Heart left ventricle (tissue), 13 donors: ENCODE results near the gene IFITM1.

ENCODE experiments used
- POLR2A ChIP-seq, 2 donors: fragments of 450-650 bp; IDR thresholded peaks; one replicate each; pipeline ENCODE4 v1.6.1; 2017; ENCODE audit warnings: antibody characterized with exemption in 2 of 2, mild to moderate bottlenecking in 2 of 2, moderate library complexity in 2 of 2
- TF ChIP-seq, protein P1 (sequence below), 12 donors: fragments of 200-600 bp; sonication (generic) in 4 of 12; IDR thresholded peaks; one replicate each; pipeline versions ENCODE4 v1.5.0 to v1.8.0; 2018 to 2022; ENCODE audit warnings: antibody characterized with exemption in 12 of 12, mild to moderate bottlenecking in 5 of 12
- donor health status: ischemic (EF 13 %, LVEDD 7.1; RV severe dilation, severe dysfunction).
- donor health status: DM: no; HTN: yes; CAD: no.
- donor health status: DM: no; HTN: no; CAD: no.
- donor health status: ischemic (EF 25% LVEDD 6.9; RV normal size, moderate dysfunction).
- donor health status: ischemic (EF 25% LVEDD 5.7; RV mildly dilated, moderate dysfunction).
- donor health status: ischemic (EF 35%, LVEDD 5.7; RV mildly dilated, moderate dysfunction).
- donor health status: nonischemic (EF 11% LVEDD 7.7; RV severe dilation, severe dysfunction).
- donor health status: DM: yes; HTN: yes; CAD: no.
- donor health status: PGD.
- donor health status: ischemic (EF 29% LVEDD 5.4; RV normal size, mild dysfunction).
- donor health status: nonischemic (EF 23%, LVEDD 6.1; RV moderate dilation, normal function).

DNA sequence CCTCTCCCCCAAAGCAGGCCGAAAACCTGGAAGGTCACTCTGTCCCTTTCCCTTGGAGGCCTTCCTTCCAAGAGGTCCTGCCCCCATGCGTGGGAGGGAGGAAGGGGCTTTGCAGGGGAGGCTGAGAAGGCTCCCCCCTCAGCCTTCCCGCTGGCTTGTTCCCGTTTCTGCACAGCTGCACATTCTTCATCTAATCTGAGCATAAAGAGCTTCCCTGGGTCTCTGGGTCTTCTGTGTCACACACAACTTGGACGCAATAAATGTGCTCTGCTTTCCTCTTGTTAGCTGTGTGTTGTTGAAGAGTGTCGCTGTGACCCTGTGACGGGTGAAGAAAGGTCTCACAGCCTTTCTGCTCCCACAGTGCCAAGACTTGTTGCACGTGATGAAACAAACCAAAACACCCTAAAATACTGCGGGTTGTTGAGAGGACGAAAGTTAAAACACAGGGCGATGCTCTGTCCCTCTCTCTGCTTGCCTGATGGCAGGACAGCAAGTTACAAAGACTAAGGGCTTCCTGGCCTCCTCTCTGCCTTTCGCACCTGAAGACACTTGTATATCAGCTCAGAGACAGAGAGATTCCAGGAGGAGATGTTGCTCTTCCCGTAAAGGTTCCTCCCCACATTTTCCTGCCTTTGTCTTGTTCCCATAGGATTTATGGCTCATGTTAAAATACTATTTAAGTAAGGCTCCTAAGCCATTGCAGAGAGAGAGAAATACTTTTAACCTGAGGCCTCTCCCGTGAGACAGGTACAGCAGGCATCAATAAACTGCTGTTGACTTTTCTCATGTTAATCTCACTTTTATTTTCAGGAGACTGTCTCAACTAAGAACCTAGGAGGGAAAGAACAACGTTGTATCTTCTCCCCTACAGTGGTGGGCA, 22.2 kb downstream of the IFITM1 start:
- TF ChIP-seq, protein P1, sequence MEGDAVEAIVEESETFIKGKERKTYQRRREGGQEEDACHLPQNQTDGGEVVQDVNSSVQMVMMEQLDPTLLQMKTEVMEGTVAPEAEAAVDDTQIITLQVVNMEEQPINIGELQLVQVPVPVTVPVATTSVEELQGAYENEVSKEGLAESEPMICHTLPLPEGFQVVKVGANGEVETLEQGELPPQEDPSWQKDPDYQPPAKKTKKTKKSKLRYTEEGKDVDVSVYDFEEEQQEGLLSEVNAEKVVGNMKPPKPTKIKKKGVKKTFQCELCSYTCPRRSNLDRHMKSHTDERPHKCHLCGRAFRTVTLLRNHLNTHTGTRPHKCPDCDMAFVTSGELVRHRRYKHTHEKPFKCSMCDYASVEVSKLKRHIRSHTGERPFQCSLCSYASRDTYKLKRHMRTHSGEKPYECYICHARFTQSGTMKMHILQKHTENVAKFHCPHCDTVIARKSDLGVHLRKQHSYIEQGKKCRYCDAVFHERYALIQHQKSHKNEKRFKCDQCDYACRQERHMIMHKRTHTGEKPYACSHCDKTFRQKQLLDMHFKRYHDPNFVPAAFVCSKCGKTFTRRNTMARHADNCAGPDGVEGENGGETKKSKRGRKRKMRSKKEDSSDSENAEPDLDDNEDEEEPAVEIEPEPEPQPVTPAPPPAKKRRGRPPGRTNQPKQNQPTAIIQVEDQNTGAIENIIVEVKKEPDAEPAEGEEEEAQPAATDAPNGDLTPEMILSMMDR (IDR thresholded peaks at IDR 0.05) = no peak
- TF ChIP-seq POLR2A (IDR thresholded peaks at IDR 0.05) = no peak
